Measurements from ENCODE around the gene ZFAND4.

The ZFAND4 gene

GRCh38 chr10:45647118-45647517 is 25.5 kb downstream of the ZFAND4 start:
- no peak for DNase-seq (ENCODE audit: low read depth)
- TF ChIP-seq, protein P1, sequence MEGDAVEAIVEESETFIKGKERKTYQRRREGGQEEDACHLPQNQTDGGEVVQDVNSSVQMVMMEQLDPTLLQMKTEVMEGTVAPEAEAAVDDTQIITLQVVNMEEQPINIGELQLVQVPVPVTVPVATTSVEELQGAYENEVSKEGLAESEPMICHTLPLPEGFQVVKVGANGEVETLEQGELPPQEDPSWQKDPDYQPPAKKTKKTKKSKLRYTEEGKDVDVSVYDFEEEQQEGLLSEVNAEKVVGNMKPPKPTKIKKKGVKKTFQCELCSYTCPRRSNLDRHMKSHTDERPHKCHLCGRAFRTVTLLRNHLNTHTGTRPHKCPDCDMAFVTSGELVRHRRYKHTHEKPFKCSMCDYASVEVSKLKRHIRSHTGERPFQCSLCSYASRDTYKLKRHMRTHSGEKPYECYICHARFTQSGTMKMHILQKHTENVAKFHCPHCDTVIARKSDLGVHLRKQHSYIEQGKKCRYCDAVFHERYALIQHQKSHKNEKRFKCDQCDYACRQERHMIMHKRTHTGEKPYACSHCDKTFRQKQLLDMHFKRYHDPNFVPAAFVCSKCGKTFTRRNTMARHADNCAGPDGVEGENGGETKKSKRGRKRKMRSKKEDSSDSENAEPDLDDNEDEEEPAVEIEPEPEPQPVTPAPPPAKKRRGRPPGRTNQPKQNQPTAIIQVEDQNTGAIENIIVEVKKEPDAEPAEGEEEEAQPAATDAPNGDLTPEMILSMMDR (conservative IDR thresholded peaks at IDR 0.05; ENCODE audit: low read depth, low read length): no peak
- H3K4me3 ChIP-seq (ENCODE audit: low read depth, low read length): no peak overlapping the region

GRCh38 chr10:45646384-45647050 is 26.1 kb downstream of the ZFAND4 start:
- H3K4me3 ChIP-seq (ENCODE audit: low read depth, low read length): no peak overlapping the region
- TF ChIP-seq, protein P1 (conservative IDR thresholded peaks at IDR 0.05; ENCODE audit: low read depth, low read length): no peak
- no peak for DNase-seq (ENCODE audit: low read depth)

DNA sequence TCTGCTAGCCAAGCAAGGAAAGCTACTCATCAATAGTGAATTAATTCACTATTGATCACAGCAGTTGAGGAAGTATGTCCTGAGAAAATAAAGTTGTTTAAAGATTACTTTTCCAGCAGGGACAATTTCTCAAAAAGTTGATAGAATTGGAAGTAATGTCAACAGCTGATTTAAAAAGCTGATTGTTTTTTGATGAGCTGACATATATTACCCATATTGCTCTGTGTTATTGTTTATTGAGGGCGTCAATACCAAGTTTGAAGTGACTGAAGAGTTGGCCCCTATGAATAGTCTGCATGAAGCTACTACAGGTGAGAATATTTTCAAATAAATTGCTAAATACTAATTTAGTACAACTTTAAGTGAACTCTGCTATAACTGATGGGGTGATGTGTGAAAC is 28.0 kb downstream of the ZFAND4 start:
- no peak overlapping the region for H3K4me3 ChIP-seq (ENCODE audit: low read depth, low read length)
- no peak for DNase-seq (ENCODE audit: low read depth)
- TF ChIP-seq, protein P1 (conservative IDR thresholded peaks at IDR 0.05; ENCODE audit: low read depth, low read length): no peak

DNA sequence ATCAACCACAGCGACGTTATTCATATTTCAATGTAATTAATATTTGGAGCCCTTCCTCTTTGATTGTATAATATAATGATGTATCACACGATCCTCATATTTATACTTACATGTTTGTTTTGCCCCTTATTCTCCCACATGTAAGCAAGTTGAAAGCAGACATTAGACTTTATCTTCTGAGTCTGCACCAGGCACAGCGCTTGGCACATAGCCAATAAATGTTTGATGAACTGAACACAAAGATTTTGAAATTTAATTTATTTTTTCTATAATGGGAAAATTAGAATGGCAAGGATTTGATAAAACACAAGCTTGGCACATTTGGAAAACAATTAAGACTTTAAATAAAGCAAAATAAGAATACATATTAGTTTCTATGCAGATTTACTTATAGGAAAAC is 31.6 kb downstream of the ZFAND4 start:
- DNase-seq (ENCODE audit: low read depth): no peak
- TF ChIP-seq, protein P1 (conservative IDR thresholded peaks at IDR 0.05; ENCODE audit: low read depth, low read length): no peak
- no peak overlapping the region for H3K4me3 ChIP-seq (ENCODE audit: low read depth, low read length)

- DNase-seq (ENCODE audit: low read depth): no peak
- H3K4me3 ChIP-seq (ENCODE audit: low read depth, low read length): no peak overlapping the region
- TF ChIP-seq, protein P1 (conservative IDR thresholded peaks at IDR 0.05; ENCODE audit: low read depth, low read length): no peak
Observed at GRCh38 chr10:45640049-45640448, 32.5 kb downstream of the ZFAND4 start.

- peak; percentile 5 for DNase-seq (ENCODE audit: low read depth)
- no peak overlapping the region for H3K4me3 ChIP-seq (ENCODE audit: low read depth, low read length)
- TF ChIP-seq, protein P1 (conservative IDR thresholded peaks at IDR 0.05; ENCODE audit: low read depth, low read length): no peak
Observed at GRCh38 chr10:45627412-45628048, 45.0 kb downstream of the ZFAND4 start.

DNA sequence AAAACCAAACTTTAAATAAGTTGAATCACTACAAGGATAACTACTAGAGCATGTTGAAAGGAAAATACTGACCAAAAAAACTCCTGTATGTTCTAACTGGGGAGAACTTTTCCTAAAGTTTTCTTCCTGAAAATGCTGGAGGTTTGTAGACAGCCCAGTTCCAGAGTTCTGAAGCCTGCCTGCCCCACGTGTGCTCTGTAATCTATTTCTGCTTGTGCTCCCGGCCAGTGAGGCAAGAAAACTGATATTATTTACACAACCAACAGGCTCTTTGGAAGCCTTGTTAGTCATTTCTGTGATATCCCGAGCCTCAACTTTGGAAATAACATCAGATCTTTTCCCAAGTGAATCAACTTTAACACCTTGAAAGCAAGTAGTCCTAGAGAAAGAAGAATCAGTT is 46.7 kb downstream of the ZFAND4 start:
- H3K4me3 ChIP-seq (ENCODE audit: low read depth, low read length): no peak overlapping the region
- TF ChIP-seq, protein P1 (conservative IDR thresholded peaks at IDR 0.05; ENCODE audit: low read depth, low read length): no peak
- DNase-seq (ENCODE audit: low read depth): peak; percentile 22

Data from choroid plexus epithelial cell (primary cell).